ENCODE data around the gene VPS26C.

GRCh38 chr21:37223804-37224345 is 43.3 kb downstream of the VPS26C start:
- no peak for TF ChIP-seq EP300 (IDR thresholded peaks at IDR 0.05)
- no peak for TF ChIP-seq CTCF (IDR thresholded peaks at IDR 0.05)
- TF ChIP-seq POLR2AphosphoS5 (IDR thresholded peaks at IDR 0.05) = no peak
- no peak for TF ChIP-seq POLR2A (IDR thresholded peaks at IDR 0.05)

All from stomach (tissue), 4 donors.